ENCODE results near the gene SLC37A1. TPM values are rescaled to one million over a fixed set of nuclear protein-coding genes. Genes with fewer than 3 reads are reported as not detected.
A peak's percentile ranks its signal among the peaks of the same experiment; 100 is the strongest.

SLC37A1 gene
- total RNA-seq, 2 experiments from 2014 or later = 12.8 to 14.9 TPM

- TF ChIP-seq, protein P1, sequence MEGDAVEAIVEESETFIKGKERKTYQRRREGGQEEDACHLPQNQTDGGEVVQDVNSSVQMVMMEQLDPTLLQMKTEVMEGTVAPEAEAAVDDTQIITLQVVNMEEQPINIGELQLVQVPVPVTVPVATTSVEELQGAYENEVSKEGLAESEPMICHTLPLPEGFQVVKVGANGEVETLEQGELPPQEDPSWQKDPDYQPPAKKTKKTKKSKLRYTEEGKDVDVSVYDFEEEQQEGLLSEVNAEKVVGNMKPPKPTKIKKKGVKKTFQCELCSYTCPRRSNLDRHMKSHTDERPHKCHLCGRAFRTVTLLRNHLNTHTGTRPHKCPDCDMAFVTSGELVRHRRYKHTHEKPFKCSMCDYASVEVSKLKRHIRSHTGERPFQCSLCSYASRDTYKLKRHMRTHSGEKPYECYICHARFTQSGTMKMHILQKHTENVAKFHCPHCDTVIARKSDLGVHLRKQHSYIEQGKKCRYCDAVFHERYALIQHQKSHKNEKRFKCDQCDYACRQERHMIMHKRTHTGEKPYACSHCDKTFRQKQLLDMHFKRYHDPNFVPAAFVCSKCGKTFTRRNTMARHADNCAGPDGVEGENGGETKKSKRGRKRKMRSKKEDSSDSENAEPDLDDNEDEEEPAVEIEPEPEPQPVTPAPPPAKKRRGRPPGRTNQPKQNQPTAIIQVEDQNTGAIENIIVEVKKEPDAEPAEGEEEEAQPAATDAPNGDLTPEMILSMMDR (IDR thresholded peaks at IDR 0.05) = no peak
- H3K36me3 Mint-ChIP-seq (ENCODE audit: low read depth) = peaks cover 3% of the 10 kb centered on the region
- intact Hi-C loops (cut with micrococcal nuclease) = no loop called here
- ChIA-PET CTCF (interaction anchor here (1.0 to 1.8 kb wide), 2 partner anchors 10 to 14 kb away, joined by 4 to 7 read pairs; no protein-coding TSS in a partner anchor), POLR2A (interaction anchor here (1.1 kb wide), 1 partner anchor 15 kb away, joined by 3 read pairs; no protein-coding TSS in a partner anchor)
- no peak for ATAC-seq
- peaks cover 24% of the 10 kb centered on the region for H3K9me3 Mint-ChIP-seq
- H3K27ac Mint-ChIP-seq = no peak overlapping the region
- peaks cover 11% of the 10 kb centered on the region for H3K4me1 Mint-ChIP-seq (ENCODE audit: low read depth)
- no peak overlapping the region for H3K4me3 Mint-ChIP-seq
- no peak for DNase-seq
- H3K27me3 Mint-ChIP-seq = no peaks in the 10 kb centered on the region
Observed at GRCh38 chr21:42607525-42608102, 94.0 kb downstream of the SLC37A1 start.

DNA sequence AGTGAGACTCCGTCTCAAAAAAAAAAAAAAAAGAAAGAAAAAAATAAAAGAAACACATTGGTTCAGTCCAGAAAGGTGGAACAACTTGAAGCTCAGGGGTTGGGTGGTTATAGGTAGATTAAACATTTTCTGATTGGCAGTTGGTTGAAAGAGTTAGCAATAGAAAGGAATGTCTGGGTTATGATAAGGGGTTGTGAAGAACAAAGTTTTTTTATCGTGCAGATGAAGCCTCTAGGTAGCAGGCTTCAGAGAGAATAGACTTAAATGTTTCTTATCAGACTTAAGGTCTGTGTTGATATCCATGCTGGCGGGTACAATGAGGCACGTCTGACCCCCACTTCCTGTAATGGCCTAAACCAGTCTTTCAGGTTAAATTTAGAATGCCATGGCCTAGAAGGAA is 94.8 kb downstream of the SLC37A1 start:
- Mint-ChIP-seq H3K9me3 (peaks cover 24% of the 10 kb centered on the region), H3K4me3 (no peak overlapping the region), H3K4me1 (ENCODE audit: low read depth) (peaks cover 11% of the 10 kb centered on the region), H3K36me3 (ENCODE audit: low read depth) (peaks cover 3% of the 10 kb centered on the region), H3K27me3 (no peaks in the 10 kb centered on the region), H3K27ac (no peak overlapping the region)
- TF ChIP-seq, protein P1 (IDR thresholded peaks at IDR 0.05) = no peak
- ATAC-seq (no peak), DNase-seq (no peak)
- POLR2A ChIA-PET = interaction anchor here (1.1 kb wide), 1 partner anchor 16 kb away, joined by 3 read pairs; no protein-coding TSS in a partner anchor
- intact Hi-C loops (cut with micrococcal nuclease) = no loop called here
- CTCF ChIA-PET = no interaction called here

- Mint-ChIP-seq H3K4me1 (ENCODE audit: low read depth) (peaks cover 11% of the 10 kb centered on the region), H3K4me3 (peak overlapping the region; percentile 37), H3K36me3 (ENCODE audit: low read depth) (peaks cover 3% of the 10 kb centered on the region), H3K27me3 (no peaks in the 10 kb centered on the region), H3K27ac (peak overlapping the region; percentile 20), H3K9me3 (peaks cover 23% of the 10 kb centered on the region)
- intact Hi-C loops (cut with micrococcal nuclease) = no loop called here
- ATAC-seq = peak; percentile 90
- CTCF ChIA-PET = no interaction called here
- DNase-seq = peak; percentile 86
- TF ChIP-seq, protein P1 (IDR thresholded peaks at IDR 0.05) = no peak
- POLR2A ChIA-PET = no interaction called here
Observed at GRCh38 chr21:42609811-42610210, 96.2 kb downstream of the SLC37A1 start.

DNA sequence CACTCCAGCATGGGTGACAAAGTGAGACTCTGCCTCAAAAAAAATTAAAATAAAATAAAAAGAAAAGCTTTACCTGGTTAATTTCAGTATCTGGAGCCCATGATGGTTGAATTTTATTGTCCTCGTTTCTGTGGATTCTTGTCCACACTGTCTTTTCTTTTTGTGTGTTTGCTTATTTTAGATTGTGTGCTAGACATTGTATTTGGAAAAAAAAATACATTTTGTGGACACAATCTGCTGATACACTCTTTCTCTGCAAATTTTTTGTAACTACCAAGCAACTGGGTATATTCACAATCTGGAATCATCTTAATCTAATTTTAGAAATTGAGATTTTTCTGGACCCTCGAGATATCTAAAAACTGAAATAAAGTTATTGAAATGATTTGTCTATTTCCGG is 98.2 kb downstream of the SLC37A1 start:
- H3K4me3 Mint-ChIP-seq = no peak overlapping the region
- peaks cover 12% of the 10 kb centered on the region for H3K9me3 Mint-ChIP-seq
- POLR2A ChIA-PET = no interaction called here
- intact Hi-C loops (cut with micrococcal nuclease) = no loop called here
- ATAC-seq (no peak), DNase-seq (no peak)
- H3K4me1 Mint-ChIP-seq (ENCODE audit: low read depth) = peaks cover 11% of the 10 kb centered on the region
- peaks cover 3% of the 10 kb centered on the region for H3K36me3 Mint-ChIP-seq (ENCODE audit: low read depth)
- CTCF ChIA-PET = no interaction called here
- H3K27me3 Mint-ChIP-seq = no peaks in the 10 kb centered on the region
- H3K27ac Mint-ChIP-seq = no peak overlapping the region
- TF ChIP-seq, protein P1 (IDR thresholded peaks at IDR 0.05) = no peak

DNA sequence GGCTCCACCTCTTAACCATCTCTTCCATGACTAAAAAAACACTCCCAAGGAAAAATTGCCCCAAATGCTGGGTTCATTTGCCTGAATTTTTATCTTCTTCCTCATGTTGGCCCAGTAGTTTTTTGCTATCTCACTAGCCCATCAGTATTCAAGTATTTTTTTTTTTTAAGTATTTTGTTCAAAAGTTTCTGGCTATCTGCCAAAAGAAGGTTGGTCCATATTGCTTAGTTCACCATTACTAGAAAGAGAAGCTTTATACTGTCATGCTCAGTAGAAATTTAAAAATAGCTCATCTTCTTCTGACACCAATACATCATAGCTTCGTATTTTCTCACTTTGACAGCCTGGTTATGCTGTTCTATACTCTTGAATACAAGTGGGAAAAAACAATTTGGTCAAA is 98.7 kb downstream of the SLC37A1 start:
- POLR2A ChIA-PET = no interaction called here
- H3K4me3 Mint-ChIP-seq = no peak overlapping the region

More for the DNA sequence above, 98.7 kb downstream of the SLC37A1 start:
- Mint-ChIP-seq H3K4me1 (ENCODE audit: low read depth) (peaks cover 11% of the 10 kb centered on the region), H3K27ac (no peak overlapping the region), H3K9me3 (peaks cover 12% of the 10 kb centered on the region), H3K27me3 (no peaks in the 10 kb centered on the region), H3K36me3 (ENCODE audit: low read depth) (peaks cover 3% of the 10 kb centered on the region)
- ATAC-seq = no peak
- CTCF ChIA-PET = interaction anchor here (0.8 to 1.0 kb wide), 2 partner anchors 19 to 206 kb away, joined by 3 read pairs; no protein-coding TSS in a partner anchor
- no peak for DNase-seq
- TF ChIP-seq, protein P1 (IDR thresholded peaks at IDR 0.05) = no peak
- intact Hi-C loops (cut with micrococcal nuclease) = no loop called here
